K562 (cell line): ENCODE data around the gene PLAC9. TPM values are rescaled to one million over a fixed set of nuclear protein-coding genes. Genes with fewer than 3 reads are reported as not detected.

Experiments
- ADNP ChIP-seq: fragments of 200-800 bp; sonication (Bioruptor generic); IDR thresholded peaks from 2 replicates; pipeline ENCODE4 v1.6.1; 2016; ENCODE audit warnings: missing genetic modification characterization, missing compliant biosample characterization
- CCNT2 ChIP-seq: IDR thresholded peaks from 2 replicates; pipeline ENCODE4 v1.6.1; 2011; ENCODE audit warnings: borderline replicate concordance, low read depth, mild to moderate bottlenecking, moderate library complexity, mixed read lengths, low read length; ENCODE audit not compliant: insufficient read length; ENCODE audit errors: extremely low read depth
- ESRRA ChIP-seq: fragments of 450-650 bp; IDR thresholded peaks from 2 replicates; pipeline ENCODE4 v1.6.1; 2014; ENCODE audit warnings: low read depth, mild to moderate bottlenecking, moderate library complexity, borderline replicate concordance
- FOXP1 ChIP-seq: sonication (generic); formaldehyde crosslinking; IDR thresholded peaks from 2 replicates; pipeline ENCODE4 v1.8.0; 2022; ENCODE audit warnings: mild to moderate bottlenecking, missing genetic modification reagents
- HDAC8 ChIP-seq: fragments of 450-650 bp; IDR thresholded peaks from 2 replicates; pipeline ENCODE4 v1.6.1; 2016; ENCODE audit warnings: mild to moderate bottlenecking, missing genetic modification characterization, moderate library complexity, missing compliant biosample characterization
- KLF13 ChIP-seq: fragments of 450-650 bp; IDR thresholded peaks from 2 replicates; pipeline ENCODE4 v1.6.1; 2016; ENCODE audit warnings: missing genetic modification characterization, low read depth, mild to moderate bottlenecking, missing compliant biosample characterization, moderate library complexity, borderline replicate concordance
- MAZ ChIP-seq, 2 experiments: fragments of 450-650 bp in 1 of 2; sonication (generic) in 1 of 2; formaldehyde crosslinking; IDR thresholded peaks in 1 of 2; conservative IDR thresholded peaks in 1 of 2; 2 replicates each; pipeline versions ENCODE4 v1.4.0 to v1.5.0; 2020; ENCODE audit warnings: mild to moderate bottlenecking in 1 of 2, missing genetic modification reagents in 1 of 2
- NCOA4 ChIP-seq: fragments of 450-650 bp; IDR thresholded peaks from 2 replicates; pipeline ENCODE4 v1.6.1; 2018; ENCODE audit warnings: mild to moderate bottlenecking; ENCODE audit not compliant: partially characterized antibody
- NR2F6 ChIP-seq: fragments of 450-650 bp; formaldehyde crosslinking; IDR thresholded peaks from 2 replicates; pipeline ENCODE4 v1.4.0; 2020; ENCODE audit warnings: mild to moderate bottlenecking
- PHF20 ChIP-seq: fragments of 450-650 bp; IDR thresholded peaks from 2 replicates; pipeline ENCODE4 v1.6.1; 2018; ENCODE audit not compliant: partially characterized antibody
- PHF21A ChIP-seq: fragments of 450-650 bp; IDR thresholded peaks from 2 replicates; pipeline ENCODE4 v1.6.1; 2017; ENCODE audit warnings: low read depth, borderline replicate concordance
- POLR2A ChIP-seq: fragments of 450-650 bp; conservative IDR thresholded peaks from 2 replicates; pipeline ENCODE4 v1.6.1; 2016
- POLR3G ChIP-seq: IDR thresholded peaks from 2 replicates; pipeline ENCODE4 v1.6.1; 2011; ENCODE audit not compliant: insufficient read length, insufficient replicate concordance; ENCODE audit errors: extremely low read depth
- SMC3 ChIP-seq: conservative IDR thresholded peaks from 2 replicates; pipeline ENCODE4 v1.6.1; 2011; ENCODE audit warnings: low read depth, low read length, improper control_type of control experiment; ENCODE audit not compliant: insufficient read depth
- XRCC3 ChIP-seq: fragments of 450-650 bp; IDR thresholded peaks from 2 replicates; pipeline ENCODE4 v1.6.1; 2017; ENCODE audit warnings: mild to moderate bottlenecking, moderate library complexity
- ZNF263 ChIP-seq: sonication (generic); formaldehyde crosslinking; IDR thresholded peaks from 2 replicates; pipeline ENCODE4 v1.8.0; 2022; ENCODE audit warnings: mild to moderate bottlenecking, missing genetic modification reagents, borderline replicate concordance
- ZNF584 ChIP-seq: fragments of 200-800 bp; sonication (Bioruptor generic); IDR thresholded peaks from 2 replicates; pipeline ENCODE4 v1.6.1; 2016; ENCODE audit warnings: low read depth, mild to moderate bottlenecking, missing genetic modification characterization, missing compliant biosample characterization
- polyA plus RNA-seq, 8 experiments: library from polyadenylated mRNA; depleted of rRNA in 4 of 8; stranded (reverse) in 5 of 8; unstranded in 3 of 8; fragments of >200 nt; fragmentation: Nextera tagmentation in 2 of 8; fragmentation: Illumina TruSeq in 1 of 8; extraction: Ambion mirVana in 2 of 8; extraction: Trizol in 1 of 8; gene quantifications; 2 replicates each; pipeline versions ENCODE4 v1.2.1 to v1.2.3, GENCODE V29; 2011 to 2014; ENCODE audit warnings: inconsistent platforms in 1 of 8, missing spikeins in 1 of 8
- total RNA-seq, 7 experiments: library from RNA; depleted of rRNA in 6 of 7; stranded (reverse); fragments of >200 nt in 6 of 7; fragmentation: Illumina TruSeq in 2 of 7; extraction: Trizol in 2 of 7; gene quantifications; 2 replicates each; pipeline versions ENCODE4 v1.2.1 to v1.2.3, GENCODE V29; 2011 to 2021; ENCODE audit warnings: low replicate concordance in 1 of 7
- TF ChIP-seq, protein P1 (sequence below): fragments of 450-650 bp; formaldehyde crosslinking; IDR thresholded peaks from 2 replicates; pipeline ENCODE4 v1.4.0; 2022; ENCODE audit warnings: mild to moderate bottlenecking, moderate library complexity
- TF ChIP-seq, protein P2 (sequence below): sonication (generic); formaldehyde crosslinking; IDR thresholded peaks from 2 replicates; pipeline ENCODE4 v1.8.0; 2023; ENCODE audit warnings: mild to moderate bottlenecking, missing genetic modification reagents
- TF ChIP-seq, protein P3 (sequence below): IDR thresholded peaks from 2 replicates; pipeline ENCODE4 v1.6.1; 2011; ENCODE audit not compliant: insufficient read length; ENCODE audit errors: extremely low read depth
- TF ChIP-seq, protein P4 (sequence below): fragments of 250-450 bp; sonication (Bioruptor Pico); IDR thresholded peaks from 2 replicates; pipeline ENCODE4 v1.8.0; 2022; ENCODE audit warnings: inconsistent platforms
- TF ChIP-seq, protein P5 (sequence below): sonication (generic); formaldehyde crosslinking; IDR thresholded peaks from 2 replicates; pipeline ENCODE4 v1.8.0; 2022; ENCODE audit warnings: mild to moderate bottlenecking, missing genetic modification reagents

PLAC9 gene
- total and polyA plus RNA-seq, 9 of the 15 experiments (the other 6 are each of a cell fraction or from before 2014, with no cell fraction given): not detected

DNA sequence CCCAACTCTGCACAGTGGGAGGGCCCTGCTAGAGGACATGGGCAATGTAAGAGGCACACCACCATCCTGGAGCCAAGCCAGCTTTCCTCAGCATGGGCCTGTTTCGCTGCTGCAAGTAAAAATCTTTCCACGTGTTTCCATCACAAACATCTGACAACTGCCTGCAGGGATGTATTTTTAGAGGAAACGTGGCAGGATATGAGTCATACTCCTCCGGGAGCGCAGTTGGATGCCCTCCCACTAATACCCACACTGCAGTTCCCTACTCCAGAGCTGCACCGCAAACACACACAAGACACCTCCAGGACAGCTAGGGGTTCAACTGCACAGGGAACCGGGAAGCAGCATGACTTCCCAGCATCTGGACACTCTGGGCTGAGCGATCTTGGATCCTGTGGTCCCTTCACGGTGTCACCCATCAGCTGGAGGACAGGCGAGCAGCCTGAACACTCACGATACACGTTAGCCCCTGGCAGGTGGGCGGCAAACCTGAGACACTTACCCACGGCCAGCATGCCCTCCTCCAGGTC is 26.1 kb downstream of the PLAC9 start (continued):
- TF ChIP-seq, protein P1, sequence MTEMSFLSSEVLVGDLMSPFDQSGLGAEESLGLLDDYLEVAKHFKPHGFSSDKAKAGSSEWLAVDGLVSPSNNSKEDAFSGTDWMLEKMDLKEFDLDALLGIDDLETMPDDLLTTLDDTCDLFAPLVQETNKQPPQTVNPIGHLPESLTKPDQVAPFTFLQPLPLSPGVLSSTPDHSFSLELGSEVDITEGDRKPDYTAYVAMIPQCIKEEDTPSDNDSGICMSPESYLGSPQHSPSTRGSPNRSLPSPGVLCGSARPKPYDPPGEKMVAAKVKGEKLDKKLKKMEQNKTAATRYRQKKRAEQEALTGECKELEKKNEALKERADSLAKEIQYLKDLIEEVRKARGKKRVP (CRISPR knock-in tag): no peak
- no peak for TF ChIP-seq POLR2A
- no peak for TF ChIP-seq KLF13 (tag)
- TF ChIP-seq, protein P2, sequence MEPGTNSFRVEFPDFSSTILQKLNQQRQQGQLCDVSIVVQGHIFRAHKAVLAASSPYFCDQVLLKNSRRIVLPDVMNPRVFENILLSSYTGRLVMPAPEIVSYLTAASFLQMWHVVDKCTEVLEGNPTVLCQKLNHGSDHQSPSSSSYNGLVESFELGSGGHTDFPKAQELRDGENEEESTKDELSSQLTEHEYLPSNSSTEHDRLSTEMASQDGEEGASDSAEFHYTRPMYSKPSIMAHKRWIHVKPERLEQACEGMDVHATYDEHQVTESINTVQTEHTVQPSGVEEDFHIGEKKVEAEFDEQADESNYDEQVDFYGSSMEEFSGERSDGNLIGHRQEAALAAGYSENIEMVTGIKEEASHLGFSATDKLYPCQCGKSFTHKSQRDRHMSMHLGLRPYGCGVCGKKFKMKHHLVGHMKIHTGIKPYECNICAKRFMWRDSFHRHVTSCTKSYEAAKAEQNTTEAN (CRISPR knock-in tag): no peak
- TF ChIP-seq, protein P3, sequence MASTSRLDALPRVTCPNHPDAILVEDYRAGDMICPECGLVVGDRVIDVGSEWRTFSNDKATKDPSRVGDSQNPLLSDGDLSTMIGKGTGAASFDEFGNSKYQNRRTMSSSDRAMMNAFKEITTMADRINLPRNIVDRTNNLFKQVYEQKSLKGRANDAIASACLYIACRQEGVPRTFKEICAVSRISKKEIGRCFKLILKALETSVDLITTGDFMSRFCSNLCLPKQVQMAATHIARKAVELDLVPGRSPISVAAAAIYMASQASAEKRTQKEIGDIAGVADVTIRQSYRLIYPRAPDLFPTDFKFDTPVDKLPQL: no peak
- no peak; the same call in 1 of the 2 replicates for TF ChIP-seq FOXP1 (CRISPR knock-in tag)
- no peak for TF ChIP-seq CCNT2
- TF ChIP-seq ESRRA: peak; percentile 27; the same call in 1 of the 2 replicates
- no peak for TF ChIP-seq NCOA4
- TF ChIP-seq, protein P4, sequence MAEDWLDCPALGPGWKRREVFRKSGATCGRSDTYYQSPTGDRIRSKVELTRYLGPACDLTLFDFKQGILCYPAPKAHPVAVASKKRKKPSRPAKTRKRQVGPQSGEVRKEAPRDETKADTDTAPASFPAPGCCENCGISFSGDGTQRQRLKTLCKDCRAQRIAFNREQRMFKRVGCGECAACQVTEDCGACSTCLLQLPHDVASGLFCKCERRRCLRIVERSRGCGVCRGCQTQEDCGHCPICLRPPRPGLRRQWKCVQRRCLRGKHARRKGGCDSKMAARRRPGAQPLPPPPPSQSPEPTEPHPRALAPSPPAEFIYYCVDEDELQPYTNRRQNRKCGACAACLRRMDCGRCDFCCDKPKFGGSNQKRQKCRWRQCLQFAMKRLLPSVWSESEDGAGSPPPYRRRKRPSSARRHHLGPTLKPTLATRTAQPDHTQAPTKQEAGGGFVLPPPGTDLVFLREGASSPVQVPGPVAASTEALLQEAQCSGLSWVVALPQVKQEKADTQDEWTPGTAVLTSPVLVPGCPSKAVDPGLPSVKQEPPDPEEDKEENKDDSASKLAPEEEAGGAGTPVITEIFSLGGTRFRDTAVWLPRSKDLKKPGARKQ: no peak
- TF ChIP-seq, protein P5, sequence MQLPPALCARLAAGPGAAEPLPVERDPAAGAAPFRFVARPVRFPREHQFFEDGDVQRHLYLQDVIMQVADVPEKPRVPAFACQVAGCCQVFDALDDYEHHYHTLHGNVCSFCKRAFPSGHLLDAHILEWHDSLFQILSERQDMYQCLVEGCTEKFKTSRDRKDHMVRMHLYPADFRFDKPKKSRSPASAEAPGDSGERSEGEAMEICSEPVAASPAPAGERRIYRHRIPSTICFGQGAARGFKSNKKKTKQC (CRISPR knock-in tag): no peak
- no peak for TF ChIP-seq ADNP
- TF ChIP-seq ZNF263: no peak
- no peak for TF ChIP-seq XRCC3
- no peak for TF ChIP-seq POLR3G
- TF ChIP-seq HDAC8: no peak
- TF ChIP-seq PHF20: no peak
- no peak; the same call in 1 of the 2 replicates for TF ChIP-seq ZNF584 (CRISPR knock-in tag)
- peak; percentile 7 to 46; a peak in 1 of 4 replicates for TF ChIP-seq MAZ (CRISPR knock-in tag; conservative IDR thresholded peaks at IDR 0.05 in 1 of 2, IDR thresholded peaks at IDR 0.05 in 1 of 2)
- no peak for TF ChIP-seq NR2F6 (CRISPR knock-in tag)
- no peak for TF ChIP-seq PHF21A
- TF ChIP-seq SMC3: no peak
